Activated T-cell treated with anti-CD3 and anti-CD28 coated beads, Interleukin-2, amount 50 U/mL, for 4 hours (primary cell): Measurements from ENCODE around the gene NOCT. TPM values are rescaled to one million over a fixed set of nuclear protein-coding genes. Genes with fewer than 3 reads are reported as not detected.
"Not testable (repeated sequence)": the region's sequence is repeated elsewhere in the genome, so short reads cannot be mapped to it uniquely, and the experiment has no call there.

Source experiments
- ATAC-seq, 2 donors: fragments of 200-7000 bp; cut with Tn5 transposase; one replicate each; pipeline ENCODE4 v1.10.0; 2021
- DNase-seq: peaks from one replicate; pipeline ENCODE4 v3.0.0-alpha.2; 2020
- H3K27me3 Mint-ChIP-seq: one replicate; pipeline ENCODE4 v1.8.0; 2021; ENCODE audit warnings: low read depth, mixed read lengths
- H3K36me3 Mint-ChIP-seq: one replicate; pipeline ENCODE4 v1.8.0; 2022; ENCODE audit warnings: mixed read lengths; ENCODE audit not compliant: insufficient read depth
- H3K4me1 Mint-ChIP-seq: one replicate; pipeline ENCODE4 v1.8.0; 2021; ENCODE audit warnings: low read depth, mixed read lengths
- H3K4me3 Mint-ChIP-seq: one replicate; pipeline ENCODE4 v1.8.0; 2021; ENCODE audit warnings: mild to moderate bottlenecking, moderate library complexity, mixed read lengths
- H3K9me3 Mint-ChIP-seq: one replicate; pipeline ENCODE4 v1.8.0; 2021; ENCODE audit warnings: mixed read lengths
- total RNA-seq, 3 donors: library from RNA; stranded (reverse); gene quantifications; one replicate each; pipeline ENCODE4 v1.2.1, GENCODE V29; 2021

NOCT gene
- total RNA-seq, 3 donors from 2014 or later = 23.2 to 25.8 (median 23.7) TPM

DNA sequence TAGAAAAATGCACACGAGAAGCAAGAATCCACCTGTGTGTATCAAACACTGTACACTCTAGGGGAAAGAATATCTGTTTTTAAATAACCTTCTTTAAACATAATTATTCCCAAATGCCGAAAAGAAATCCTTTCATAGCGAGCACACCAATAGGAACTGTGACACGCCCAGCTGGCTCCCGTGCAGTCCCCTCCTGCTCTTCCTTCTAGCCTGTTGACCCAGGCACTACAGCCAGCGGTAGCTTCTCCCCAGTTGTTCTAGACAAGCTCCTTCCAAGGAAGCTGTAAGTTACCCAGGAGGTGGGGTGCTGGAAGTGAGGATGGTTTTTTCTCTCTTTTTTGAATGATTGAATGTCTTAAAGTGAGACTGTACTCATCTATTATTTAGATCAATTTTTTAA, 19.5 kb upstream of the NOCT start:
- H3K9me3 Mint-ChIP-seq = no peaks in the 10 kb centered on the region
- no peaks in the 10 kb centered on the region for H3K4me1 Mint-ChIP-seq
- ATAC-seq (no peak), DNase-seq (no peak)
- no peak overlapping the region for H3K4me3 Mint-ChIP-seq
- no peaks in the 10 kb centered on the region for H3K27me3 Mint-ChIP-seq
- H3K36me3 Mint-ChIP-seq = no peaks in the 10 kb centered on the region

DNA sequence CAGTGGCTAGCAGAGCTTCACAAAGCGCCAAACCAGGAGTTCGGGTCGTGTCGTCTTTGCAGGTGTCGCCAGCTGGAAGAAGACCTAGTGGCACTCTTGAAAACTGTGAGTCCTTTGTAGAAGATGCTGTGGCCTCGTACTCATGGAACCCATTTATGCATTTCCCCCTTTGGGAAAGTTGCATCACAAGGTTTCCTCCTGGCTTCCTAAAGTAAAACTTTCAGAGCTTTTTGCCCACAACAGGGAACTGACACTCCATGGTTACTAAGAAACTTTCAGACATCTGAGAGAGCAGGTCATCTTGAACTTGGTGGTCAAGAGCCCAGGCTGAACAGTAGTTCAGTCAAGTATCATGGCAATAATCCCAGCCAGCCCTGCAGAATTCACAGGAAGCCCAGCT, 15.9 kb upstream of the NOCT start:
- ATAC-seq (no peak), DNase-seq (no peak)
- Mint-ChIP-seq H3K4me3 (no peak overlapping the region), H3K27me3 (no peaks in the 10 kb centered on the region), H3K36me3 (no peaks in the 10 kb centered on the region), H3K9me3 (no peaks in the 10 kb centered on the region), H3K4me1 (no peaks in the 10 kb centered on the region)

DNA sequence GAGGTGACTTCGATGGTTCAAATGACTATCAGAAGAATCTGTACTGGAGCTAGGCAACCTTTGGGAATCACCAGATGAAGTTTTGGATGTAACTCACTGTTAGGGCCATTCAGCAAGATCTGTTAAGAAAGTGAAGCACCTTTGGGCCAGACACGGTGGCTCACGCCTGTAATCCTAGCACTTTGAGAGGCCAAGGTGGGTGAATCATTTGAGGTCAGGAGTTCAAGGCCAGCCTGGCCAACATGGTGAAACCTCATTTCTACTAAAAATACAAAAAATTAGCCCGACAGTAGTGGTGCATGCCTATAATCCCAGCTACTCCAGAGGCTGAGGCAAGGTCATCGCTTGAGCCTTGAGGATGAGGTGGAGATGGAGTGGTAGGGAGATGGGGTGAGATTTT, 15.4 kb upstream of the NOCT start:
- H3K27me3 Mint-ChIP-seq, H3K4me1 Mint-ChIP-seq, H3K36me3 Mint-ChIP-seq, DNase-seq, ATAC-seq, H3K4me3 Mint-ChIP-seq, H3K9me3 Mint-ChIP-seq: not testable (repeated sequence)

DNA sequence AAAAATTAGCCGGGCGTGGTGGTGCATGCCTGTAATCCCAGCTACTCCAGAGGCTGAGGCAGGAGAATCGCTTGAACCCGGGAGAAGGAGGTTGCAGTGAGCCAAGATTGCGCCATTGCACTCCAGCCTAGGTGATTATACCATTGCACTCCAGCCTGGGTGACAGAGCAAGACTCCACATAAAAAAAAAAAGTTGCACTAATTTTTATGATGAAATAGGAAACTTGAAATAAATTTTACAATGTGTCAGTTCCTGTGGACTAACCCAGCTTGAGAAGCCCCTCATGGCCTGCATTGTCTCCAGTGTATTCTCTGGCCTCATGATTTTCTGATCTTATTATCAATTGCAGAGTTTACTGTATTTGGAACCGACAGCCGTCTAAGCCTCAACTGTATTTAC, 14.2 kb upstream of the NOCT start:
- H3K4me1 Mint-ChIP-seq, H3K9me3 Mint-ChIP-seq: not testable (repeated sequence)

DNA sequence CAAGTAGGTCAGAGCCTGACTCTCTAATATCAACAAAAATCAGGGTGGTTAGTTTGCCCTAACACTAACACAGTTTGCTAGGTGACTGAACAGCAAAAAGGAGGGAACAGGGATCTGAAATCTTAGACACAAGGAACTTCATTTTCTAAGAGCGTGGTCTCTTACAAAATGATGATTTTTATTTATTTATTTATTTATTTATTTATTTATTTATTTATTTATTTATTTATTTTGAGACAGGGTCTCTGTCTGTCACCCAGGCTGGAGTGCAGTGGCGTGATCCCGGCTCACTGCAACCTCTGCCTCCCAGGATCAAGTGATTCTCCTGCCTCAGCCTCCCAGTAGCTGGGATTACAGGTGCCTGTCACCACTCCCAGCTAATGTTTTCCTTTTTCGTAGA, 11.9 kb upstream of the NOCT start:
- H3K27me3 Mint-ChIP-seq, ATAC-seq, H3K9me3 Mint-ChIP-seq, H3K36me3 Mint-ChIP-seq, H3K4me1 Mint-ChIP-seq, DNase-seq, H3K4me3 Mint-ChIP-seq: not testable (repeated sequence)

More for the DNA sequence above, 14.2 kb upstream of the NOCT start:
- ATAC-seq, DNase-seq, H3K27me3 Mint-ChIP-seq, H3K36me3 Mint-ChIP-seq, H3K4me3 Mint-ChIP-seq: not testable (repeated sequence)

DNA sequence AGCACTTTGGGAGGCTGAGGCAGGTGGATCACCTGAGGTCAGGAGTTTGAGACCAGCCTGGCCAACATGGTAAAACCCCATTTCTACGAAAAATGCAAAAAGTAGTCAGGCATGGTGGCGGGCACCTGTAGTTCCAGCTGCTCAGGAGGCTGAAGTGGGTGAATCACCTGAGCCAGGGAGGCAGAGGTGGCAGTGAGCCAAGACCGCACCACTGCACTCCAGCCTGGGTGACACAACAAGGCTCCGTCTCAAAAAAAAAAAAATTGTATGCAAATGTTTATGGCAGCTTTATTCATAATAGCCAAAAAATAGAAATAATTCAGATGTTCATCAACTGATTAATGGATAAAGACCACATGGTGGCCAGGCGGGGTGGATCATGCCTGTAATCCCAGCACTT, 9.8 kb upstream of the NOCT start:
- H3K36me3 Mint-ChIP-seq = no peaks in the 10 kb centered on the region
- ATAC-seq (no peak), DNase-seq (no peak)

DNA sequence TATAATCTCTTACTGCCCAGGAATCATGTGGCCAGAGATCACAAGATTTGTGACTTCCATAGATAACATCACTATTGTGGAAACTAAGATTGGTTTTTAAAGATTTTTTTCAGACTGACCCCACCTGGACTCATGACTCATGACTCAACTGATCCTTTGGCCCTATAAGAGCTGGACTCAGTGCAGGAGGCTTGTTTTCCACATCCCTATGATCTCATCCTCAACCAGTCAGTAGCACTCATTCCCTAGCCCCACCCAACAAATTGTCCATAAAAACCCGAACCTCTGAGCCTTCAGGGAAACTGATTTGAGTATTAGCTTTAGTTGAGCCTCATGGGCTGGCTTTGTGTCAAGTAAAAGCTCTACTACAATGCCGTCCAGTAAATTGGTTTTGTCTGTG, 7.9 kb upstream of the NOCT start:
- H3K27me3 Mint-ChIP-seq = no peaks in the 10 kb centered on the region
- H3K4me1 Mint-ChIP-seq = no peaks in the 10 kb centered on the region
- H3K4me3 Mint-ChIP-seq = no peak overlapping the region
- no peaks in the 10 kb centered on the region for H3K36me3 Mint-ChIP-seq
- peaks cover 3% of the 10 kb centered on the region for H3K9me3 Mint-ChIP-seq
- no peak for ATAC-seq
- no peak for DNase-seq

More for the DNA sequence above, 9.8 kb upstream of the NOCT start:
- H3K4me1 Mint-ChIP-seq = no peaks in the 10 kb centered on the region
- peaks cover 3% of the 10 kb centered on the region for H3K9me3 Mint-ChIP-seq
- no peak overlapping the region for H3K4me3 Mint-ChIP-seq
- no peaks in the 10 kb centered on the region for H3K27me3 Mint-ChIP-seq

DNA sequence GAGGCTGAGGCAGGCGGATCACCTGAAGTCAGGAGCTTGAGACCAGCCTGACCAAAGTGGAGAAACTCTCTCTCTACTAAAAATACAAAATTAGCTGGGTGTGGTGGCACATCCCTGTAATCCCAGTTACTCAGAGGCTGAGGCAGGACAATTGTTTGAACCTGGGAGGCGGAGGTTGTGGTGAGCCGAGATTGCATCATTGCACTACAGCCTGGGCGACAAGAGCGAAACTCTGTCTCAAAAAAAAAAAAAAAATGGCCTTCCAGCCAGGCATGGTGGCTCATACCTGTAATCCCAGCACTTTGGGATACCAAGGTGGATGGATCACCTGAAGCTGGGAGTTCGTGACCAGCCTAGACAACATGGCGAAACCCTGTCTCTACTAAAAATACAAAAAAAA, 7.3 kb upstream of the NOCT start:
- not testable (repeated sequence) for H3K4me1 Mint-ChIP-seq, DNase-seq, H3K27me3 Mint-ChIP-seq, H3K9me3 Mint-ChIP-seq, ATAC-seq, H3K36me3 Mint-ChIP-seq, H3K4me3 Mint-ChIP-seq

DNA sequence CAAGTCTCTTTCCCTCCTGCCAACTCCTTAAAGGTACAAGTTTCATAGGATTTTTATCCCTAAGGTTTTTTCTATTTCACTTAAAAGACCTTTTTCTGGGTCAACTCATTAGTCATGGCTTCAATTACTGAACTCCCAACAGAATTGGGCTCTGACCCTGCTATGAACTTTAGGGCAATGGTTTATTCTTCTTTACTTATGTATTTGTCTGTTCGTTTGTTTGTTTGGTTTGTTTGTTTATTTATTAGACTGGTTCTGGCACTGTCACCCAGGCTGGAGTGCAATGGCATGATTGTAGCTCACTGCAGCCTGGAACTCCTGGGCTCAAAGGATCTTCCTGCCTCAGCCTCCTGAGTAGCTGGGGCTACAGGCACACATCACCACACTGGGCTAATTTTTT, 5.9 kb upstream of the NOCT start:
- H3K36me3 Mint-ChIP-seq = no peaks in the 10 kb centered on the region
- H3K4me3 Mint-ChIP-seq = no peak overlapping the region
- peaks cover 3% of the 10 kb centered on the region for H3K9me3 Mint-ChIP-seq
- peaks cover 11% of the 10 kb centered on the region for H3K4me1 Mint-ChIP-seq
- no peak for ATAC-seq
- H3K27me3 Mint-ChIP-seq = no peaks in the 10 kb centered on the region
- DNase-seq = no peak

DNA sequence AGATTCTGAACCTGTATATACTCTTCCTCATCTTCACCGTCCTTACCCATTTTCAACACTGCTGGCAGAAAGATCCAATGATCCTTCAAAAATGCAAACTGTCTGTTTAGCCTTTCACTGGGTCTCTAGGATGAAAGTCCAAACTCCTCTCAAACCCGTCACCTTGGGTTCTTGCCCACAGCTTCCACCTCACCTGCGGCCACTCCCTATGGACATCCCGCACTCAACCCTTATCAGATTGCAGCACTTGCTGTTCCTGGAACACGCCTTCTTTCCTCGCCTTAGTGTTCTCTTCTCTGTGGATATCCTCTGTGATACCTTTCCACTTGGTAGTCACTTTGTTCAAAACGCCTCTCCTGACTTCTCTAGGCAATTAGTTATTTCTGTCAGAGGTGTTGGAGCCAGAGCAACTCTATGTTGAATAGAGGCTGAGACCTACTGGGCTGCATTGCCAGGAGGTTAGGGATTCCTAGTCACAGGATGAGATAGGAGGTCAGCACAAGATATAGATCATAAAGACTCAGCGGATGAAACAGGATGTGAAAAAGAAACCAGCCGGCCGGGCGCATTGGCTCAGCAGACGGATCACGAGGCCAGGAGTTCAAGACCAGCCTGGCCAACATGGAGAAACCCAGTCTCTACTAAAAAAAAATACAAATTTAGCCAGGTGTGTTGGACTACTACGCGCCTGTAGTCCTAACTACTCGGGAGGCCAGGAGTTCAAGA, 4.2 kb upstream of the NOCT start:
- DNase-seq (no peak), ATAC-seq (no peak)
- Mint-ChIP-seq H3K27me3 (no peaks in the 10 kb centered on the region), H3K4me3 (no peak overlapping the region), H3K36me3 (no peaks in the 10 kb centered on the region), H3K4me1 (peaks cover 20% of the 10 kb centered on the region), H3K9me3 (peaks cover 3% of the 10 kb centered on the region)

DNA sequence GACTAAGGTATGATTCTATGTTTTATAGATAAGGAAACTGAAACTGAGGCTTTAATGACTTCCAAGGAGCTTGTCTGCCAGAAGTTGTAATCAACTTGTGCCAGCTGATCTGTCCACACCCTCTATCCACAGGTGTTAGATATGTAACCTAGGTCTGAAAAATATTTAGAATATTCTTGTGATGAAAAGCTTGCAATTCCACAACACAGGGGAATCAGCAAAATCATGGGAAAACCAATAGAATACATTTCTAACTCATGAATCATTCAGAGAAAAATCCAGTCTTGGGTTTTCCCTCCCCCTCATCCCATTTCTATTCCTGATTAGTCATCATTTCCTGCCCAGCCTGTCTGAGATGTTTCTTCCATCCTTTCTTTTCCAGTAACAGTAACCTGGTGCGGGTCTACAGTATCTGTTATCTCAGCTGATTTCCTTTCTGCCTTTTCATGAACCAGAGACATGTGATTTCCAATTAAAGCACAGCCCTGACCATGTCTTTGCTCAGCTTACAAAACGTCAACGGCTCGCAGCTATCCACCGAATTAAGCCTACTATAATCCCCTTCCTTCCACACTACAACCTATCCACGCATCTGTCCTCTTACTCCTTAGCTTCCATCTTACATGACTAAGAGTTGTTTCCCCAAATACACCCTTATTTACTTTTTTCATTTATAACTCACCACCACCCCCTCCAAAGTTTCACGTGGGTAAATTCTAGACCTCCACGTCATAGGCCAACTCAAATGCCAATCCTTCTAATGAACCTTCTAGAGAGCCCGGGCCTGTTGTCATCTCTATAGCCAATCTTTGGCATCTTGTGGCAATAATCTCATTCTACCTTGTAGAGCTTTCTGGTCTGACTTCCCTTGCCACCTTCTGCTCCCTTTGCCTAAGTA, 961 bp upstream of the NOCT start:
- Mint-ChIP-seq H3K4me3 (peak overlapping the region; percentile 85), H3K9me3 (no peaks in the 10 kb centered on the region), H3K4me1 (peaks cover 34% of the 10 kb centered on the region), H3K36me3 (peaks cover 3% of the 10 kb centered on the region), H3K27me3 (no peaks in the 10 kb centered on the region)
- ATAC-seq = peak; percentile 2 to 16
- DNase-seq = no peak

DNA sequence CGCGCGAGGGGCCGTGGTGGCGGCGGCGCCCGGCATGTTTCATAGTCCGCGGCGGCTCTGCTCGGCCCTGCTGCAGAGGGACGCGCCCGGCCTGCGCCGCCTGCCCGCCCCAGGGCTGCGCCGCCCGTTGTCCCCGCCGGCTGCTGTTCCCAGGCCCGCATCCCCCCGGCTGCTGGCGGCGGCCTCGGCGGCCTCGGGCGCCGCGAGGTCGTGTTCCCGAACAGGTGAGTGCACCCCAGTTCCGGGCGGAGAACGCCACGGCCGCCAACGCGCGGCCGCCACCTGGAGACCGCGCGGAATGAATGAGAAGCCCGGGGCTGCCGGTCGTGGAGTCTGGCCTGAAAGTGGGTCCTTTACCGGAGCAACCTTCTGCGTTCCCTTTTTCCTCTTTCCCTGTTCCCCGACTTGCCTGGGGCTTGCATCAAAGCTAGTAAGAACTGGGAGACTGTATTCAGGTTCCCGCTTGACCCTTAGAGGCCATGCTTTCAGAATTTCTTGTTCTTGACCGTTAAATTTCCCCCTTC, 429 bp downstream of the NOCT start:
- peak overlapping the region; percentile 93 for H3K4me3 Mint-ChIP-seq
- ATAC-seq (peak; percentile 27 to 32), DNase-seq (peak; percentile 35)
- no peaks in the 10 kb centered on the region for H3K27me3 Mint-ChIP-seq
- H3K9me3 Mint-ChIP-seq = no peaks in the 10 kb centered on the region
- H3K4me1 Mint-ChIP-seq = peaks cover 43% of the 10 kb centered on the region
- H3K36me3 Mint-ChIP-seq = peaks cover 9% of the 10 kb centered on the region

DNA sequence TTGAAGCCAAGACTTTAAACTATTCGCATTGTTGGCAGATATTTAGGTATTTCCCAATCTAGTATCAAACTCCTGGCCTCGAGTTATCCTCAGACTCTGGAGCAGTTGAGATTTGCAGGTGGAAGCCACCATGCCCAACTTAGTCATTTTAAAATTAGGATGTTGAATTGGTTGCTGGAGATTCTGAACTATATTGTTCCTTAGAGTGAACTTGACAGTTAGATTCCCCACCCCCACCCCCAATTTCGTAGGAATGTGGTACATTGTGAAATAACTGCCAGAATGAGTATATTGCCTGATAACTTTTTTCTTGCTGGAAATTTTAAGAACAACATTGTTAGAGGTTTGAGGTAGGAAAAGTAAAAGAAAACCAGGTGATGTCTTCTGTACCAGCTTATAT, 2.3 kb downstream of the NOCT start:
- Mint-ChIP-seq H3K27me3 (no peaks in the 10 kb centered on the region), H3K4me1 (peaks cover 43% of the 10 kb centered on the region), H3K9me3 (no peaks in the 10 kb centered on the region), H3K36me3 (peaks cover 9% of the 10 kb centered on the region), H3K4me3 (peak overlapping the region; percentile 30)
- DNase-seq = no peak
- no peak for ATAC-seq

DNA sequence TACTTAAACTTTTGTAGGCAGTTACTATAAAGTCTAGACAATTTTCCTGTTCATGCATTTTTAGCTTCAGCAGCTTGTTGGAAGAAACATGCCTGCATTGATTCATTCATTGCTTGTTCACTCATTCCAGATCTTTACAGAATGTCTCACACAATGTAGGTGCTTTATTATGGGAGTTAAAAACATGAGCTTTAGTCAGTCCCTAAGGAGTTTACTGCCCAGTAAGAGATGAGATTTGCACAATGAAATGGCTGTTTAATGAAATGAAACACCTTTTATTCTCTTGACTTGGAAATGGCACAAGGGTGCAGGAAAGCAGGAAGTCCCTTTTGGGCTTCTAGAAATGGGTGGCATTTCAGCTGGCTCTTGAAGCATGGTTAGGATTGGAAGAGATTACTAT, 2.9 kb downstream of the NOCT start:
- H3K36me3 Mint-ChIP-seq = peaks cover 9% of the 10 kb centered on the region
- no peaks in the 10 kb centered on the region for H3K27me3 Mint-ChIP-seq
- ATAC-seq (no peak), DNase-seq (no peak)
- peak overlapping the region; percentile 30 for H3K4me3 Mint-ChIP-seq
- H3K4me1 Mint-ChIP-seq = peaks cover 43% of the 10 kb centered on the region
- H3K9me3 Mint-ChIP-seq = no peaks in the 10 kb centered on the region
